Peyer's patch (tissue), 4 donors: ENCODE results near the gene ATP6V0A4.

Source experiments
- POLR2A ChIP-seq, 2 donors: fragments of 450-650 bp; IDR thresholded peaks; one replicate each; pipeline ENCODE4 v1.5.1; 2017; ENCODE audit warnings: antibody characterized with exemption in 2 of 2, mild to moderate bottlenecking in 2 of 2, moderate library complexity in 2 of 2
- TF ChIP-seq, protein P1 (sequence below), 6 experiments: fragments of 450-650 bp in 4 of 6; fragments of 200-600 bp in 2 of 6; sonication (generic) in 1 of 6; IDR thresholded peaks; one replicate each; pipeline ENCODE4 v1.5.1; 2017 to 2019; ENCODE audit warnings: antibody characterized with exemption in 6 of 6, mild to moderate bottlenecking in 3 of 6, moderate library complexity in 1 of 6

DNA sequence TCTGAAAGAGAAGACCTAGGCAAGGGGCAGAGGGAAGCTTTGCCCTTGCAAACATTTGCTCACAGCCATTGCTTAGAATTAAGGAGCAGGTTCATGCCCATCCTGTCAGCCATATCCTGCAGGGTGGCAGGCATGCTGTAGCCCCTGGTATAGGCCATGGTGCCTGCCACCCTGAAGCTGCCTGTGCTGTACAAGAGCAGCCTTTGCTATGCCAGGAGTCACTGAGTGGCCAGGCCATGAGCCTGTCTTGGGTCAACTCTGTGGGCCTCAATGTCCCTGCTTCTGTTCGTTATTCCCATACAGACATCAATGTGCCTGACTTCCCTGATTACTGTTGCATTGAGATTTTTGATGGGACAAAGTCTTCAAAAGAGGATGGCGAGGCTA lies 96.5 kb downstream of the ATP6V0A4 start:
- TF ChIP-seq, protein P1, sequence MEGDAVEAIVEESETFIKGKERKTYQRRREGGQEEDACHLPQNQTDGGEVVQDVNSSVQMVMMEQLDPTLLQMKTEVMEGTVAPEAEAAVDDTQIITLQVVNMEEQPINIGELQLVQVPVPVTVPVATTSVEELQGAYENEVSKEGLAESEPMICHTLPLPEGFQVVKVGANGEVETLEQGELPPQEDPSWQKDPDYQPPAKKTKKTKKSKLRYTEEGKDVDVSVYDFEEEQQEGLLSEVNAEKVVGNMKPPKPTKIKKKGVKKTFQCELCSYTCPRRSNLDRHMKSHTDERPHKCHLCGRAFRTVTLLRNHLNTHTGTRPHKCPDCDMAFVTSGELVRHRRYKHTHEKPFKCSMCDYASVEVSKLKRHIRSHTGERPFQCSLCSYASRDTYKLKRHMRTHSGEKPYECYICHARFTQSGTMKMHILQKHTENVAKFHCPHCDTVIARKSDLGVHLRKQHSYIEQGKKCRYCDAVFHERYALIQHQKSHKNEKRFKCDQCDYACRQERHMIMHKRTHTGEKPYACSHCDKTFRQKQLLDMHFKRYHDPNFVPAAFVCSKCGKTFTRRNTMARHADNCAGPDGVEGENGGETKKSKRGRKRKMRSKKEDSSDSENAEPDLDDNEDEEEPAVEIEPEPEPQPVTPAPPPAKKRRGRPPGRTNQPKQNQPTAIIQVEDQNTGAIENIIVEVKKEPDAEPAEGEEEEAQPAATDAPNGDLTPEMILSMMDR (IDR thresholded peaks at IDR 0.05), result no peak
- TF ChIP-seq POLR2A (IDR thresholded peaks at IDR 0.05), result no peak
